GM19238 (cell line): Measurements from ENCODE around the gene CCDC177.
"Not testable (repeated sequence)": the region's sequence is repeated elsewhere in the genome, so short reads cannot be mapped to it uniquely, and the experiment has no call there.

ENCODE experiments used
- DNase-seq: peaks from one replicate; pipeline ENCODE4 v3.0.0; 2011; ENCODE audit warnings: low spot score; ENCODE audit not compliant: insufficient read length

CCDC177 gene

DNA sequence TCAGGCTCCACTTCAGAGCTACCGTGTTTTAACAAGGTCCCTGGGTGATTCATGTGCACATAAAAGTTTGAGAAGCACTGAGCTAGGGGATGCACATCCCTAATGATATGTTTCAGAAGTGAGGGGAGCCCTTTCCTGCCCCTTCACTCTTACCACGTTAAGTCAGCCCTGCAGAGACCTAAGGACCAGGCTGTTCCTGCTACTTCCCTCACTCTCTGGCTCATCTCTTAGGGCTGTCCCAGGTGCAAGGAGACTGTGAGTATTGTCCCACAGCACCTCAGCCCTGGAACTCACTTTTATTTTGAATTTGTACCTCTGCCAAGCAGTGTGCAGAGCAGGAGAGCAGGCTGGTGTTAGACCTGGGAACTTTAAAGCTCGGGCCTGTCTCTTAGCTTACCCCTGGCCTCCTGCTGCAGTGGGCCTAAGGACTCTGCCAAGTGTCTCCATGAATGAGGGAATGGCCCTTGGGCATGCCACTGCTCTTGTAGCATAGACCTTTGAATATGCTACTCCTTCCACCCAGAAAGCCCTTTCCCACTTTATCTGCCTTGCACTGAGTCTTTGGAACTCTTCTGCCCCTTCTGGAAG is 25.7 kb upstream of the CCDC177 start:
- no peak for DNase-seq

DNA sequence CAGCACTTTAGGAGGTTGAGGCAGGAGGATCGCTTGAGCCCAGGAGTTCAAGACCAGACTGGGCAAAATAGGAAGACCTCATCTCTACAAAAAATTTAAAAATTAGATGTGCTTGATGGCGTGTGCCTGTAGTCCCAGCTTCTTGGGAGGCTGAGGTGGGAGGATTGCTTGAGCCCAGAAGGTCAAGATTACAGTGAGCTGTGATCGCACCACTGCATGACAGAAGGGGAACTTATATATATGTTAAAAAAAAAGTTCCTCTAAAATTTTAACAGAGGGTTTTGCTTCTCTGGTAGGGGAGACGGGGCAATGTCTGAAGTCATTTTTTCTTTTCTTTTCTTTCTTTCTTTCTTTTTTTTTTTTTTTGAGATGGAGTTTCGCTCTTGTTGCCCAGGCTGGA is 24.8 kb upstream of the CCDC177 start:
- DNase-seq = not testable (repeated sequence)

DNA sequence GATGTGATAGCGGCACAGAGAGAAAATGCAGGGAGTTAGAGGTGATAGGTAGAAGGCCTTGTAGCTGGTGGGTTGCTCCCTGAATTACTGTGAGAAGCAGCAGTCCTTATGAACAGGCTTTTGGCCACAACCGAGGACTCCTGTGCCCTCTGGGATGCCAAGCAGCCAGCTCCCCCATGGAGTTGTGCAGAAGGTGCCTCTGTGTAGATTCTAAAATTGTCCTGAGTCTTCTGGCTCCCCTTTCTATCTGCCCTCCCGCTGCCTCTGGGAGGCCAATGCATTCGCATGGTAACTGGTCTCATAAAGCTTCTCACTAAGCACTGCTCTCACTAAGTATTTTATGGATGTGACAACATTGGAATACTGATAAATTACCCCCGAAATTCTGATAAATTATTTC is 20.7 kb upstream of the CCDC177 start:
- DNase-seq = no peak

DNA sequence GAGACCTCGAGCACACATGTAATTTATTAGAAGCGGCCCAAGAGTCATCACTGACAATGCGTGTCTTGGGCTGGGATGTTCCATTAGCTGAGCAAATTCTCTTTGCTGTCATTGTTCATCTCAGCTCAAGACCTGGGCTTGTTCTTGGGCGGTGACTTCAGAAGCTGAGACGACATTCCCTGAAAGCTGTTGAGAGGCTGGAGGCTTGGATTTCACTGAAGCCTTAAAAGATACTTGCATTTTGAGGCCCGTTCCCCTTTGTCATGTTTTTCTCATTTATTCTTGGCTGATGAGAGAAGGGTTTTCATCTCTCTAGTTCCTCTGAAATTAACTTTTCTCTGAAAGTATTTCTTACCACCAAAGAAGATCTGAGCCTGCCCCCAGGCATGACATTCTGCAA is 20.2 kb upstream of the CCDC177 start:
- no peak for DNase-seq

DNA sequence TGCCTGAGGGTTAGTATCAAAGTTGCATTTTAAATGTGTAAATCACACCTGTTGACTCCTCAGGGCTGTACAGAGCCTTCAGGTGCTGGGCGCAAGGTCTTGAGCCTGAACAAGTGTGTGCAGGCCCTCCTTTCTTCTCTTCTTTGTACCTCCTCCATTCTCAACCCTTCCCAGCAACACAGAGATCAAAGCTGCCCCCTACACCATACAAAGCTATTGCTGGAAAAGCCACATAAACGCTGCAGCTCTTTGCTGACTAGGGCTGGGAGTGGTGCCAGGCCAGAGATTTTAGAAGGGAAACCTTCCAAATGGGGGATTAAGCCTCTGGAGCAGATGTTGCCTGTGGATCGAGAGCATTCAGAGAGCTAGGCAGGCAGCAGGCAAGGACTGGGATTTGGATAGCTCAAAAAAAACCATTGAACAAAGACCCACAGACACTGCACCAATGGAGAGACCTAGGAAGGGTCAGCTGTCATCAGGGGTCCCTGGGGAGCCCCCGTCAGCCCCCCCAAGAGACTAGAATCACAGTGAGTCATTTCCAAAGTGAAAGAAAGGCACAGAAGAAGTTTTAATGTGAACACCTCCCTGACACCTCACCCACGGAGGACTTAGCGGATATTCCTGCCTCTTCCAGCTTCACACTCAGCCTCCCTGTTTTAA is 18.5 kb upstream of the CCDC177 start:
- peak; percentile 10 for DNase-seq

DNA sequence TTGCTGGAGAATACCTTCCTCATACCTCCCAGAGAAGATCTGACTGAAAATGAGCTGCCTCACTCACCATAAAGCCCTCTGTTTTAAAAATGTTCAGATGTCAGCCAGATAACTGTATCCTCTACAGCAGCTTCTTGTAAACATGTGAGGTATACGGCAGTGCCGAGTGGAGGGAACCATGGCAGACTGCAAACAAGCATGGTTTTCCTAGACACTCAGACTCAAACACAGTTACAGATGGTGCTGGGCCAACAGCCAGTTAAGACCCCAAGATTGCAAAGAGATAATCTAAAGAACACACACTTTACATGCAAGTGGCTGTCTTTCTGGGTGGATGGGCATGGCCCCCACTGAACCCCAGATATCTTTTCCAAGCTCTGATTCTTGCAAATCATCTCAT is 16.6 kb upstream of the CCDC177 start:
- DNase-seq = no peak

DNA sequence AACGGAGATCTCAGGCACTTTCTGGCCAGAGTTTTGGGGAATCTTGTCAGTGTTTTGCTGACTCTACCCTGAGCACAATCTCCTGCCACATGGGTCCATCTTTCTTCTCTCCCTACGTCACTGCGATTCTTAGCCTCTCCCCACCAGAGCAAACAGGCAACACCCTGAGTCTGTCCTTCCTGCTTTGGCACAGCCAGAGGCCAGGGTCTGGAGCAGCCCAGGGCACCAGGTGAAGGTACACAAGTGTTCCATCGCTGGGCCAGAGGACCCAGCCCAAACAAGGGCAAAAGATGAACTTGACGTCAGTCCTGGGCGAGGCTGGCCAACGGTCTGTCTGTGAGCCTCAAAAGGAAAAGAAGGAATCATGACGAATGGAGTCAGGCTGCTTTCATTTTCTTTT is 12.7 kb upstream of the CCDC177 start:
- DNase-seq = no peak

DNA sequence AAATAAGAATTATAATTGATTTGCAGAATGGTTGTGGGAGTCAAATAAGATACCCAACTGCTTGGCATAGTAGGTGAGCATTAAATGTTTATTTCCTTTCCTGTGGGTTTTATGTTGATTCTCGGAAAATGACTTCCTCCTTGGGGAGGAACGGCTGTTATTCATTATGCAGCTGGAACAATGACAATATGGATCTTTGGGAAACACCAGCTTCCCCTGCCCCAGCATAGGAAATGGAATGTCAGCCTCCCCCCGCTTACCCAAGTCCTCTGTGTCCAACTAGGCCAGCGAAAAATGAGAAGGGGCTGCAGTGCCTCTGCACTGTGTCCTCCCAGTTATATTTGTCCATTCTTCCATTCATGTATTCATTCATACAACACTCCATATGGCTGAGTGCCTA is 11.7 kb upstream of the CCDC177 start:
- no peak for DNase-seq

DNA sequence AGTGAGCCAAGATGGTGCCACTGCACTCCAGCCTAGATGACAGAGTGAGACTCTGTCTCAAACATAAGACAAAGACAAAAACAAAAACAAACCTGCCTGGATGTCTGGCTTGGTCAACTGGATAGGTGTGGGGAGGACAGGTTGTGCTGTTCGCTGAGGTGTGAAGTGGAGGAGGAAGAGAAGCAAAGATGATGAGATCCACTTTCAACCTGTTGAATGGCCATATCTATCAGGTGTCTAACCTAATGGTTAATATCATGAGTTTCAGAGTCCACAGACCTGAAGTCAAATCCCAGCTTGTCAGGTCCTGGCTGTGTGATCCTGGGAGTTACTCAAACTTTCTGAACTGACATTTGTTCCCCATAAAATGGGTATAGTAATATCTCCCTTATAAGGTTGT is 9.7 kb upstream of the CCDC177 start:
- DNase-seq = no peak

DNA sequence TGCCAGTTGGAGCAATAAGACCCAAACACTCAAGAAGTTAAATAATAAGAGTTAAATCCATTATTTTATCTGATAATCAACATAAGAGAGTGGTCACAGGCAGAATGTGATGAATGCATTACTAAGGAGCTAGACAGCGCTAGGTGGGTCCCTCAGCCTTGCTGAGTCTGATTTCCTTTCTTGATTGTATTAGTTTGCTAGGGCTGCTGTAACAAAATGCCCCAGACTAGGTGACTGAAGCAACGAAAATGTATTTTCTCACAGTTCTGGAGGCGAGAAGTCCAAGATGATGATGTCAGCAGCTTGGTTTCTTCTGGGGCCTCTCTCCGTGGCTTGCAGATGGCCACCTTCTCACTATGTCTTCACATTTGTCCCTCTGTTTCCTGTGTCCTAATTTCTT is 8.2 kb upstream of the CCDC177 start:
- no peak for DNase-seq

DNA sequence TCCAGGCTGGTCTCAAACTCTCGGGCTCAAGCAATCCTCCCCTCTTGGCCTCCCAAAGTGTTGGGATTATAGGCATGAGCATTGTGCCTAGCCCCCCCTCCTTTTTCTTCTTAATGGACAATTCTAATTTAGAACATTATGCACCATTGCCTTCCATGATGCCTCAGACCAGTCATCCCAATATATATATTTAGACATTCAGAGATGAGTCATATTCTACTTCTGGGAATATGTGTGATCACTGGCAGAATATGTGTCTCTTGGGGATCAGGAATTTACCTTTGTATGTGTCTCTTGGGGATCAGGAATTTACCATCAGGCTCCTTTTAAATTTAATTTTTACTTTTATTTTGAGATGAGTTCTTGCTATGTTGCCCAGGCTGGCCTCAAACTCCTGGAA is 7.5 kb upstream of the CCDC177 start:
- DNase-seq = no peak

DNA sequence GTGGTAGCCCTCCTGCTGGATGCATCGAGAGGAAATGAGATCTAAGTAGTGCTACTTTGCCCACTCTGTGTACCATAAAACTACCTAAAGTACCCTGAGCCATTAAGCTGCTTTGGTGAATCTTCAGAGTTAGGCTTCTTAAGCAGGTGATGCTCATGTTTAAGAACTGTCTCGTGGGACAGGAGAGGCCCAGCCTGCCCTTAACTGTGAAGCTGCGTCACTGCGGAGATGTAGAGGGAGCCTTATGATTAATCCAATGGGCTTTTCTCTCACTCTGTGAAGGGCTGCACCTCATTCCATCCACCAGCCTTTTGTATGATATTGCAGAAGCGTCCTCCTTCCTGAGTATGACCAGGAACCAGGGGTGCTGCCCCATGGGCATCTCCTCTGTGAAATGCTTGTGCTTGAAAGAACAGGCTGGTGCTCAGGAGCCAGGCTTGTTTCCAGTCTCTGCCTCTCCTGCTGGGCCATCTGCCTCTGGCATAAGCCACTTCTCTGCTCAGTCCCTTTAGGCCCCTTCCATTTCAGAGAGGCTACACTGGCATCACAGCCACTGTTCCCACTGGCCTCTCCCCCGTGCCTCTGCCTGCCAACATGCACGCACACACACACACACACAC is 6.8 kb upstream of the CCDC177 start:
- no peak for DNase-seq

DNA sequence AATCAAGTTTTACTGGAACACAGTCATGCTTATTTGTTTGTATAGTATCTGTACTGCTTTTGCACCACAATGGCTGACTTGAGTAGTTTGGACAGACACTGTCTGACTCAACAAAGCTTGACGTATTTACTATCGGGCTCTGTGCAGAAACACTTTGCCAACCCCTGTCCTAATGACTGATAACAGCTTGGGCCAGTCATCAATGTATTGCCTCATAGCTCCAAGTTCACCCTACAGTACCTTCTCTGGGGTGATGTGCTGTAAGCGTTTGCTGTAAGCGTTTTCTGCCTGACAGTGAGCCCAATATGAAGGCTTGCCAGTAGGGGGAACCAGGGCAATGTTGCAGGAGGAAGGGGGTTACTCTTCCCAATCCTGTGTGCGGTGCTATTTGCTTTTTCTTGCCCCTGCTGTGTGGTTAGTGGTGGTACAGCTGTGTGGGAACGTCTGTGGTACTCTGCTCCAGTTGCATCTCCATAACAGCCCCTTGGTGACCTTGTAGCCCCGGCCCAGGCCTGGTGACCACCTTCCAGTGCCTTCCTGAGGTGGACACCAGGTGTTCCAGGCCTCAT is 5.4 kb upstream of the CCDC177 start:
- DNase-seq = no peak

DNA sequence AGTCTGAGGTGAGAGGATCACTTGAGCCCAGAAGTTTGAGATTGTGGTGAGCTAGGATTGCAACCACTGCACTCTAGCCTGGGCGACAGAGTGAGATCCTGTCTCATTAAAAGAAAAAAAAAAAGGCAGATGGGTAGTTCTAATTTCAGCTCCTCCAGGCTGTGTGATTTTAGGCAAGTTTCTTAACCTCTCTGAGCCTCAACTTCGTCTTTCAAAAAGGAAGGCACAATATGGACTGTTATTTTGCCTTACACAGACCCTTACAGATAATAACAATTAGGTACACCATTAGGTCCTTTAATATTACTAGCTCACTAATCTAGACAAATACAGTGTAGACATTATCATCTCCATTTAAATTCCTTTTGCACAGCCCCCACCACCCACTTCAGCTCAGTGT is 4.8 kb upstream of the CCDC177 start:
- no peak for DNase-seq

DNA sequence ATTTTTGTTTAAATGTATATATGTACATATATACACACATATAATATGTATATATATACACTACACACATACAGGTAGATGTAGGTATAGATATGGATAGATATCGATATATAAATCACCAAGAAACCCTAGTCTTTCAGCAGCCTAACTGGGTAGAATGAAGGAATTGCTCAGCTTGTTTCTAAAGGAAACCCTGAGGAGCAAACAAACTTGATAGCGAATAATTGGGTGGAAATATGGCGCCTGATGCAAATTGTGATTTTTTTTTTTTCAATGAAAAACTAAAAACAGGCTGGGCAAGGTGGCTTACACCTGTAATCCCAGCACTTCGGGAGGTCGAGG is 254 bp upstream of the CCDC177 start:
- no peak for DNase-seq

DNA sequence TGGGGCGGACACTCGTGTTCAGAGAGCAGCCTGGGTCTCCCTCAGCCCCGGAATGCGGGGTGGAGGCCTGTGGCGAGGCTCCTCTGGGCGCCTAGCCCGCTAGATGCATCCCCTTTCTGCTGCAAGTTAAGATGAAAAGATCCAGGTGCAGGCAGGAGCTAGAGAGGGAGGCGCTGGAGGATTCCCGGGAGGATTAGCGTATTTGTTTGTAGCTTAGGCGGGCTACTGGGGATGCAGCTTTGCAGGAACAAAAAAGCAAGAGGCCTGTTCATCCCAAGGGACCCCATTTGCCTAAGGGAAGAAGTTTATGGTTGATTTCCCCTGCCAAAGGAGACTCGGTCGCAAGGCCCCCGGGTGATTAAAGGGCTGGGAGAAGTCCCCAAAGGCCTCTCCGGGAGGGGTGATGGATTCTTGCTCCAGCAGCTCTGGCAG is 824 bp downstream of the CCDC177 start:
- no peak for DNase-seq

DNA sequence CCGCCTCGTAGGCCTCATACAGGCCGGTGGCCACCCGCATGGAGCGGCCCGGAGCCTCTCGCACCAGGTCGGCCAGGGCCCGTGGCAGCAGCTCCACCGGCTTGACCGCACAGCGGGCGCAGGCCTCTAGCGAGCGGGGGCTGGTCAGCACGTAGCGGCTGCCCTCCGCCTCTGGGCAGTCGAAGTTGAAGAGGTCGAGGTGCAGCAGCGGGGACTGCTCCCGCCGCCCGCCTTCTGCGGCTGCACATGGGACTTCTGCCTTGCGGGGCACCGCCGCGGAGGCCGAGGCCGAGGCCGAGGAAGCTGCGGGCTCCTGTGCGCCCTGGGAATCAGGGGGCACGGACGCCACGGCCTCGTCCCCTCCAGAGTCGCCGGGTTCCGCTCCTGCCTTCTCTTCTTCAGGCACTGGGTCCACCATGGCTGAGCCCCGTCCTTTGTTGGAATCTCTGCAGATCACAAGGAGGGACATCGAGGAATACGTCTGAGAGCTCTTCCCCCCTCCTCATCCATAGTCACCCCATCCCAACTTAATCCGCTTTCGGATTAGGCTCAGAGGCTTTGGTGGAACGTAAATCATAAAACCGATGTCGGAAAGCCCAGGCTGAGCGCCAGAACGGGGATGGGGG is 1.4 kb downstream of the CCDC177 start:
- no peak for DNase-seq

DNA sequence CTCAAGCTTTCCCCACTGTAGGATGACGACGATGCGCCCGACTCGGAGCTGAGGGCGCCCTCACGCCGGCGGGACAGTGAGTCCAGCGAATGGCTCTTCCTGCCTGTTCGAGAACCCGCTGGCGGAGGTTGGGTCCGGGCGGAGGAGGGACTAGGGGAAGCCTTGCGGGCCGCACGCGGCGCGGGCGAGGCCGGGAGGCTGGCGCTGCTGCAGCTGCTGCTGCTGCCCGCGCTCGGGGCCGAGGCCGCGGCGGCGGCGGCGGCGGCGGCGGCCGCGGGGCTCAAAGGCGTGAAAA is 1.9 kb downstream of the CCDC177 start:
- no peak for DNase-seq

DNA sequence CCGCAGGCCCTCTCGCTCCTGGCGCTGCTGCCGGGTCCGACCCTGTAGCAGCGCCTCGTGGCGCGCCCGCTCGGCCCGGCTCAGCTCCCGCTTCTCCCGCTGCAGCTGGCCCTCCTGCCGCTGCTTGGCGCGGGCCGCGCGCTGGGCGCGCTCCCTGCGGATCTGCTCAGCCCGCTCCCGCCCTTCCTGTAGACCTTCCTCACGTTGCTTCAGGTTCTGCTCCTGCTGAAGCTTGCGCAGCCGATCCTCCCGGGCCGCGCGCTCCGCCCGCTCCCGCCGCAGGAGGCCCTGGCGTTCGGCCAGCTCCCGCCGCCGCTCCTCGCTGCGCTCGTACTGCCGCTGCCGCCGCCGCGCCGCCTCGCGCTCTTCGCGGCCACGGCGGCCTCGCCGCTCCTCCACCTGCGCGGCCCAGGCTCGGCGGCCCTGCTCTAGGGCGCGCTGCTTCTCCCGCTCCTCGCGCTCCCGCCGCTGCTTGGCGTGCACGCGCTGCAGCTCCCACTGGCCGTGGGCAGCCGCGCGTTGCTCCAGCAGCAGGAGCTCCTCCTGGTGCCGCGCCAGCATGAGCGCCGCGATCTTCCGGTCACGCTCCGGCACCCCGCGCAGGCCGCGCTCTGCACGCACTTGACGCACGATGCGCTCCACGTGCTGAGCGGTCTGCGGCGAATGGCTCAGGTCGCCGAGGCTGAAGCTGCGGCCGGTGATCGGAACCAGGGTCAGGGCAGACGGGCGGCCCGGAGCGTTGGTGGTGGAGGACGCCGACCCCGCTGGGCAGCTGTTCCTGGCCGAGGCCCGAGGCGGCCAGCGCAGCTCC is 2.4 kb downstream of the CCDC177 start:
- no peak for DNase-seq

DNA sequence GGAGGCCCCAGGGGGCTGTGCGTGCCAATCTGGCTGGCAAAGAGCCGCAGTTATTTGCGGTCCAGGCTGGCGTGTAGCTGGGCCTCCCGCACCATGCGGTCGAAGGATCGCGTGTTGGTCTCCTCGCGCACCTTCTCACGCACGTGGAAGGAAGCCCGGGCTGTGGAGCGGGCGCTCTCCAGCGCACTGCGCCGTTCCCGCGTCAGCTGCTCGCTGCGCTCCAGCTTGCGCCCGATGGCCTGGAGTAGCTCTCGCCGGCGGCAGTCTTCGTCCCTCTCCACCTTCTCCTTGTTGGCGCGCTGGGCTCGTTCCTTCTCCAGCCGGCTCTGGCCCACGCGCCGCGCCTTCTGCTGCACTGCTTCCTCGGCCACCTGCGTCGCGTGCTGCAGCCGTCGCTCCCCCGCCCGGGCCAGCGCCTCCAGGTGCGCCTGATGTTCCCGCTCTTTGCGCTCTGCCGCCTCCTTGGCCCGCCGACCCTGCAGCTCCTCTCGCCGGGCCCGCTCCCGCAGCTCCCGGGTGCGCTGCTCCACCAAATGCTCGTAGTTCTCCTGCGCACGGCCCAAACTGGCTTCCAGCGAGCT is 3.1 kb downstream of the CCDC177 start:
- no peak for DNase-seq

DNA sequence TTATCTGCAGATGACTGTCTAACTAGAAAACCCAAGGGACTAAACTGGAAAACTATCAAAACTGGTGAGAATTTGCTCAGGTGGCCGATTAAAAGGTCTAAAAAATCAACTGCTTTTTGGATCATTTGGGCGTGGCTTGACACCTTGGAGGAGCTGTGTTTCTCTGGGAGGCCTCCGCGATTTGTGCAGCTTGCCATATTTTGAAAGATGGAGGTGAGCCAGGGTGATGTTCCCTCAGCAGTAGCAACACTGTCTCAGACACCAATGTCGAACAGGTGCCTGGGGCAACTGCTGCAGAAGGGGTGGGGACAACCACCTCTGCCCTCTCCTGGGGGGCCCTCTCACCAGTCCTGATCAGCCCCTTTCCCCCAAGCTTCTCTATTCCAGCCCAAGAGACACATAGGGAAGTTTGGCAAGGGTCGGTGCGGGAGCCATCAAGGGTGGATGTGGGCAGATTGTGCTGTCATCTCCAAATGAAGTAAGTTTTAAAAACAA is 3.8 kb downstream of the CCDC177 start:
- DNase-seq = no peak
